Upper lobe of left lung (tissue), 4 donors: ENCODE data around the gene C4BPB.

Experiments used
- POLR2A ChIP-seq, 4 donors: fragments of 450-650 bp; IDR thresholded peaks; one replicate each; pipeline ENCODE4 v1.5.1; 2016 to 2017; ENCODE audit warnings: antibody characterized with exemption in 4 of 4, mild to moderate bottlenecking in 2 of 4
- TF ChIP-seq, protein P1 (sequence below), 6 experiments: fragments of 450-650 bp in 4 of 6; fragments of 200-600 bp in 2 of 6; sonication (generic) in 2 of 6; IDR thresholded peaks; one replicate each; pipeline ENCODE4 v1.5.1; 2016 to 2019; ENCODE audit warnings: antibody characterized with exemption in 6 of 6

DNA sequence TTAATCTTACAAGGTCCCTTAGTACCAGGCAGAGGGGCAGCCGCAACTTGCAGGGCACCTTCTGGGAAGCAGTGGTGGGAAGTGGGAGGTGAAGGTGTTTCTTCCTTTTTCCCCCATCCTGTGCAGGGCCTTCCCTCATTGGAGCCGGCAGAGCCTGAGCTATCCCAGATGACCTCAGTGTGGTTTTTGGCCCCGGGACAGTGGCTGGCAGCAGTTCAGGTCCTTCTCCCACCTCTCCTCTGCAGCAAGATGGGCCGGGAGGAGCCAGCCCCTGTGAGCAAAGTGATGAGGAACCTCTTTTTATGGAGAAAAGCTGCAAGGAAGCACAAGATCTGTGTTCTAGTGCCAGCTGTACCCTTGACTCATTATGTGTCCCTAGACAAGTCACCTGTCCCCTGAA lies 28.8 kb upstream of the C4BPB start:
- TF ChIP-seq, protein P1, sequence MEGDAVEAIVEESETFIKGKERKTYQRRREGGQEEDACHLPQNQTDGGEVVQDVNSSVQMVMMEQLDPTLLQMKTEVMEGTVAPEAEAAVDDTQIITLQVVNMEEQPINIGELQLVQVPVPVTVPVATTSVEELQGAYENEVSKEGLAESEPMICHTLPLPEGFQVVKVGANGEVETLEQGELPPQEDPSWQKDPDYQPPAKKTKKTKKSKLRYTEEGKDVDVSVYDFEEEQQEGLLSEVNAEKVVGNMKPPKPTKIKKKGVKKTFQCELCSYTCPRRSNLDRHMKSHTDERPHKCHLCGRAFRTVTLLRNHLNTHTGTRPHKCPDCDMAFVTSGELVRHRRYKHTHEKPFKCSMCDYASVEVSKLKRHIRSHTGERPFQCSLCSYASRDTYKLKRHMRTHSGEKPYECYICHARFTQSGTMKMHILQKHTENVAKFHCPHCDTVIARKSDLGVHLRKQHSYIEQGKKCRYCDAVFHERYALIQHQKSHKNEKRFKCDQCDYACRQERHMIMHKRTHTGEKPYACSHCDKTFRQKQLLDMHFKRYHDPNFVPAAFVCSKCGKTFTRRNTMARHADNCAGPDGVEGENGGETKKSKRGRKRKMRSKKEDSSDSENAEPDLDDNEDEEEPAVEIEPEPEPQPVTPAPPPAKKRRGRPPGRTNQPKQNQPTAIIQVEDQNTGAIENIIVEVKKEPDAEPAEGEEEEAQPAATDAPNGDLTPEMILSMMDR (IDR thresholded peaks at IDR 0.05) = no peak
- no peak for TF ChIP-seq POLR2A (IDR thresholded peaks at IDR 0.05)
